Measurements from ENCODE around the gene HEATR1.

HEATR1 gene

GRCh38 chr1:236536540-236536939 is 67.8 kb downstream of the HEATR1 start:
- no peak for DNase-seq (ENCODE audit: low read depth in 2 of 2)

- DNase-seq (ENCODE audit: low read depth in 2 of 2), result no peak
These were observed 68.6 kb downstream of the HEATR1 start for GRCh38 chr1:236535662-236536161.

GRCh38 chr1:236535190-236535589 is 69.1 kb downstream of the HEATR1 start:
- no peak for DNase-seq (ENCODE audit: low read depth in 2 of 2)

- no peak for DNase-seq (ENCODE audit: low read depth in 2 of 2)
These were observed 70.1 kb downstream of the HEATR1 start for GRCh38 chr1:236534151-236534651.

- DNase-seq (ENCODE audit: low read depth in 2 of 2), result no peak
These were observed 71.5 kb downstream of the HEATR1 start for GRCh38 chr1:236532850-236533249.

GRCh38 chr1:236530959-236531358 is 73.4 kb downstream of the HEATR1 start:
- no peak for DNase-seq (ENCODE audit: low read depth in 2 of 2)

GRCh38 chr1:236530286-236530685 is 74.0 kb downstream of the HEATR1 start:
- DNase-seq (ENCODE audit: low read depth in 2 of 2), result no peak

GRCh38 chr1:236526079-236526478 is 78.2 kb downstream of the HEATR1 start:
- DNase-seq (ENCODE audit: low read depth in 2 of 2), result no peak

GRCh38 chr1:236524895-236525184 is 79.5 kb downstream of the HEATR1 start:
- no peak for DNase-seq (ENCODE audit: low read depth in 2 of 2)

GRCh38 chr1:236524142-236524894 is 80.0 kb downstream of the HEATR1 start:
- DNase-seq (ENCODE audit: low read depth in 2 of 2), result peak; percentile 28 to 33

GRCh38 chr1:236523704-236524141 is 80.6 kb downstream of the HEATR1 start, which contains the start of gene LGALS8:
Gene LGALS8, plus strand, starts transcription at chr1:236523982. Its CDS starts 2,089 bp downstream, at chr1:236526071.
- peak; percentile 67 to 76 for DNase-seq (ENCODE audit: low read depth in 2 of 2)

- DNase-seq (ENCODE audit: low read depth in 2 of 2), result no peak
These were observed 81.2 kb downstream of the HEATR1 start for GRCh38 chr1:236522937-236523703.

GRCh38 chr1:236520445-236521005 is 83.8 kb downstream of the HEATR1 start:
- no peak for DNase-seq (ENCODE audit: low read depth in 2 of 2)

GRCh38 chr1:236518322-236518721 is 86.0 kb downstream of the HEATR1 start:
- no peak for DNase-seq (ENCODE audit: low read depth in 2 of 2)

- no peak for DNase-seq (ENCODE audit: low read depth in 2 of 2)
These were observed 87.2 kb downstream of the HEATR1 start for GRCh38 chr1:236516929-236517704.

- DNase-seq (ENCODE audit: low read depth in 2 of 2), result no peak
These were observed 88.8 kb downstream of the HEATR1 start for GRCh38 chr1:236515443-236515958.

GRCh38 chr1:236514703-236515442 is 89.4 kb downstream of the HEATR1 start:
- no peak for DNase-seq (ENCODE audit: low read depth in 2 of 2)

GRCh38 chr1:236511735-236512418 is 92.4 kb downstream of the HEATR1 start:
- no peak for DNase-seq (ENCODE audit: low read depth in 2 of 2)

- no peak for DNase-seq (ENCODE audit: low read depth in 2 of 2)
These were observed 94.5 kb downstream of the HEATR1 start for GRCh38 chr1:236509647-236510401.

All from stimulated activated CD8-positive, alpha-beta memory T cell treated with anti-CD3 and anti-CD28 coated beads, Interleukin-2, amount 100 ng/mL, for 1 hour (primary cell).